ENCODE results near the gene MARK4. TPM values are rescaled to one million over a fixed set of nuclear protein-coding genes. Genes with fewer than 3 reads are reported as not detected.

MARK4 gene
- total RNA-seq, 1 experiment from 2014 or later: 37.7 TPM

DNA sequence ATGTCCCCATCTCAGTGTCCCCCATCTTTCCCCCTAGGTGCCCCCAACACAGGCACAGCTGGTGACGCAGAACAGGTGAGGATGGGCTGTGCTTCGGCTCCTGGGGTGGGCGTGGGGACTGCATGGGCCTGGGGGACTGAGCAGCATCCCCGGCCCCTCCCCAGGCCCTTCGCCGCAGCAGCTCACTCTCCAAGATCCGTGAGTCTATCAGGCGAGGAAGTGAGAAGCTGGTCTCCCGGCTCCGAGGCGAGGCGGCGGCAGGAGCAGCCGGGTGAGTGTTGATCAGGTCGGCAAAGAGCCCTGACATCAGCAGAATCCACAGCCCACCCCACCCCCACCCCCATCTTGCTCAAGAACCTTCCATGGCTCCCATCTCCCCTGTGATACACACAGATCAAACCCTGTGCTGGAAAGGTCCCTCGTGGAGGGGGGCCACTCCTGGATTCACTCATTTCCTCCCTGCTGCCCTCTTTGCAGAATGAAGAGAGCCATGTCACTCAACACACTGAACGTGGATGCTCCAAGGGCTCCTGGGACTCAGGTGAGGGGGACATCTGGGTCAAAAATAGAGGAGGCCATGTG, 99.5 kb downstream of the MARK4 start:
- ChIA-PET POLR2A (no interaction called here), RAD21 (ENCODE audit: low non-redundant PET in 1 of 2, low total read pairs in 2 of 2, uncharacterized antibody in 2 of 2, unreplicated experiment in 2 of 2) (no interaction called here), CTCF (no interaction called here)
- no TSS peak for BruUV-seq (replicated peaks)
- H2AFZ ChIP-seq (ENCODE audit: low read depth, low read length, poor library complexity, severe bottlenecking): no peak overlapping the region
- H3K27me3 ChIP-seq (ENCODE audit: insufficient read depth, low read length): no peaks in the 10 kb centered on the region
- peaks cover 0 to 2% of the 10 kb centered on the region in 2 experiments; a peak in 1 of 4 replicates for H3K4me1 ChIP-seq (ENCODE audit: control insufficient read depth in 1 of 2, insufficient read depth in 2 of 2, low read length in 2 of 2)
- no peak overlapping the region for H3K9ac ChIP-seq (ENCODE audit: low read length)
- intact Hi-C loops (cut with micrococcal nuclease): no loop called here
- H3K4me3 ChIP-seq (replicated peaks in 1 of 2; ENCODE audit: low read depth in 1 of 2, low read length in 2 of 2): no peak overlapping the region
- H4K20me1 ChIP-seq (ENCODE audit: insufficient read depth): no peaks in the 10 kb centered on the region
- H3K9me3 ChIP-seq (ENCODE audit: control insufficient read depth in 1 of 2, insufficient read depth in 1 of 2, low read depth in 1 of 2, low read length in 2 of 2): no peaks in the 10 kb centered on the region
- no peak overlapping the region for H3K27ac ChIP-seq (ENCODE audit: low read depth, low read length)
- H3K36me3 ChIP-seq (ENCODE audit: control insufficient read depth in 1 of 2, insufficient read depth in 2 of 2, low read length in 2 of 2): peaks cover 19 to 28% of the 10 kb centered on the region in 2 experiments; a peak in 3 of 4 replicates
- ATAC-seq (no peak), DNase-seq (ENCODE audit: low read depth, low spot score) (no peak)
- TF ChIP-seq EZH2phosphoT487 (IDR thresholded peaks at IDR 0.05; ENCODE audit: borderline replicate concordance): no peak
- no peak for TF ChIP-seq FOSL1 (IDR thresholded peaks at IDR 0.05; ENCODE audit: low read depth)
- TF ChIP-seq ATF3 (IDR thresholded peaks at IDR 0.05): no peak
- TF ChIP-seq SP1 (IDR thresholded peaks at IDR 0.05; ENCODE audit: low read depth): no peak
- no peak for TF ChIP-seq SIN3A (IDR thresholded peaks at IDR 0.05; ENCODE audit: low read depth)
- no peak for TF ChIP-seq ZNF274 (IDR thresholded peaks at IDR 0.05; ENCODE audit: low read depth, low read length)
- no peak for TF ChIP-seq CTCF (IDR thresholded peaks at IDR 0.05 in 2 of 3, conservative IDR thresholded peaks at IDR 0.05 in 1 of 3; ENCODE audit: borderline replicate concordance in 1 of 3, insufficient read depth in 1 of 3, low read depth in 2 of 3, low read length in 2 of 3)
- no peak for TF ChIP-seq TCF7L2 (IDR thresholded peaks at IDR 0.05; ENCODE audit: borderline replicate concordance, extremely low read depth, insufficient read depth, insufficient read length)
- TF ChIP-seq SRF (IDR thresholded peaks at IDR 0.05; ENCODE audit: low read depth): no peak
- no peak for TF ChIP-seq RAD21 (IDR thresholded peaks at IDR 0.05; ENCODE audit: low read depth)
- no peak for TF ChIP-seq ZFX (IDR thresholded peaks at IDR 0.05)
- no peaks in the 10 kb centered on the region for H3K79me2 ChIP-seq (ENCODE audit: insufficient read depth, low read length)
- H3K9me2 ChIP-seq (ENCODE audit: insufficient read depth): no peaks in the 10 kb centered on the region
- H3K4me2 ChIP-seq (ENCODE audit: low read length): no peak overlapping the region
